CD14-positive monocyte (primary cell): ENCODE measurements around the gene PRKACA. TPM values are rescaled to one million over a fixed set of nuclear protein-coding genes. Genes with fewer than 3 reads are reported as not detected.
A peak's percentile ranks its signal among the peaks of the same experiment; 100 is the strongest.

Source experiments
- DNase-seq, 3 donors: peaks; one replicate each; pipeline ENCODE4 v3.0.0-alpha.2; 2011 to 2022
- H2AFZ ChIP-seq: 2 replicates; pipeline ENCODE4 v1.6.0; 2012; ENCODE audit warnings: mild to moderate bottlenecking, low read depth, low read length, inconsistent platforms; ENCODE audit not compliant: insufficient read depth, poor library complexity, severe bottlenecking
- H3K27ac ChIP-seq, 2 donors: 1 replicate in 1 of 2; 2 replicates in 1 of 2; pipeline ENCODE4 v1.5.1; 2012 to 2013; ENCODE audit warnings: low read length in 2 of 2, control low read depth in 1 of 2, inconsistent platforms in 1 of 2, low read depth in 1 of 2, mild to moderate bottlenecking in 1 of 2
- H3K27me3 ChIP-seq, 2 donors: one replicate each; pipeline versions ENCODE4 v1.6.0 to v1.6.1; 2011 to 2013; ENCODE audit warnings: low read length in 2 of 2; ENCODE audit not compliant: control insufficient read depth in 2 of 2, insufficient read depth in 2 of 2
- H3K36me3 ChIP-seq, 2 donors: replicated peaks in 1 of 2; 1 replicate in 1 of 2; 2 replicates in 1 of 2; pipeline versions ENCODE4 v1.5.1 to v1.6.1; 2012 to 2013; ENCODE audit warnings: low read length in 2 of 2, control low read depth in 1 of 2, inconsistent platforms in 1 of 2, mild to moderate bottlenecking in 1 of 2; ENCODE audit not compliant: insufficient read depth in 2 of 2, control insufficient read depth in 1 of 2
- H3K4me1 ChIP-seq, 2 donors: 1 replicate in 1 of 2; 2 replicates in 1 of 2; pipeline versions ENCODE4 v1.5.1 to v1.6.1; 2012 to 2013; ENCODE audit warnings: low read length in 2 of 2, control low read depth in 1 of 2, inconsistent platforms in 1 of 2, mild to moderate bottlenecking in 1 of 2, moderate library complexity in 1 of 2; ENCODE audit not compliant: insufficient read depth in 2 of 2, control insufficient read depth in 1 of 2
- H3K4me2 ChIP-seq: replicated peaks from 2 replicates; pipeline ENCODE3; 2012; ENCODE audit warnings: low read length, moderate library complexity, mild to moderate bottlenecking; ENCODE audit not compliant: poor library complexity, severe bottlenecking; ENCODE audit errors: extremely low read depth
- H3K4me3 ChIP-seq, 3 experiments: fragments of 200-600 bp in 1 of 3; sonication (generic) in 1 of 3; replicated peaks in 1 of 3; 1 replicate in 2 of 3; 2 replicates in 1 of 3; pipeline ENCODE4 v1.5.1; 2011 to 2013; ENCODE audit warnings: low read length in 3 of 3, mild to moderate bottlenecking in 3 of 3, control low read depth in 2 of 3, low read depth in 2 of 3, inconsistent platforms in 1 of 3, moderate library complexity in 1 of 3
- H3K79me2 ChIP-seq: 2 replicates; pipeline ENCODE4 v1.6.0; 2012; ENCODE audit warnings: mild to moderate bottlenecking, control low read depth, inconsistent platforms, low read length, moderate library complexity; ENCODE audit not compliant: insufficient read depth
- H3K9ac ChIP-seq: 2 replicates; pipeline ENCODE4 v1.6.0; 2017; ENCODE audit warnings: low read length, mild to moderate bottlenecking; ENCODE audit not compliant: insufficient read depth, poor library complexity, severe bottlenecking
- H3K9me3 ChIP-seq, 2 donors: replicated peaks in 1 of 2; 1 replicate in 1 of 2; 2 replicates in 1 of 2; pipeline versions ENCODE4 v1.5.1 to v1.6.1; 2012 to 2013; ENCODE audit warnings: low read length in 2 of 2, control low read depth in 1 of 2; ENCODE audit not compliant: control insufficient read depth in 1 of 2, insufficient read depth in 1 of 2
- H4K20me1 ChIP-seq: 2 replicates; pipeline ENCODE4 v1.6.0; 2012; ENCODE audit warnings: mild to moderate bottlenecking, low read length, control low read depth, moderate library complexity; ENCODE audit not compliant: insufficient read depth
- H3K27ac Mint-ChIP-seq, 7 donors: one replicate each; pipeline ENCODE4 v1.8.0; 2020; ENCODE audit warnings: mild to moderate bottlenecking in 7 of 7, mixed read lengths in 7 of 7, moderate library complexity in 6 of 7, inconsistent platforms in 2 of 7
- H3K27me3 Mint-ChIP-seq, 3 donors: one replicate each; pipeline ENCODE4 v1.8.0; 2021 to 2022; ENCODE audit warnings: low read depth in 3 of 3, mild to moderate bottlenecking in 3 of 3, mixed read lengths in 3 of 3, moderate library complexity in 3 of 3, inconsistent platforms in 1 of 3
- H3K36me3 Mint-ChIP-seq, 2 donors: one replicate each; pipeline ENCODE4 v1.8.0; 2020; ENCODE audit warnings: mixed read lengths in 2 of 2, inconsistent platforms in 1 of 2, mild to moderate bottlenecking in 1 of 2
- H3K4me1 Mint-ChIP-seq: one replicate; pipeline ENCODE4 v1.8.0; 2020; ENCODE audit warnings: mild to moderate bottlenecking, mixed read lengths
- H3K4me3 Mint-ChIP-seq, 2 donors: one replicate each; pipeline ENCODE4 v1.8.0; 2020; ENCODE audit warnings: mild to moderate bottlenecking in 2 of 2, mixed read lengths in 2 of 2, moderate library complexity in 1 of 2
- H3K9me3 Mint-ChIP-seq, 7 donors: one replicate each; pipeline ENCODE4 v1.8.0; 2020 to 2022; ENCODE audit warnings: mixed read lengths in 7 of 7, mild to moderate bottlenecking in 6 of 7, moderate library complexity in 6 of 7, inconsistent platforms in 2 of 7
- WGBS: methylation state at CpG from one replicate; pipeline ENCODE4 v1.1.5; 2013; ENCODE audit warnings: missing lambda C conversion rate; ENCODE audit not compliant: insufficient coverage; 5-methylcytosine and 5-hydroxymethylcytosine counted together
- intact Hi-C, 2 donors: fragments of 100-400 bp; cut with micrococcal nuclease; formaldehyde crosslinking; loops; one replicate each; pipeline versions ENCODE4 v1.15.0 to v1.15.1; 2023
- polyA plus RNA-seq, 3 donors: library from polyadenylated mRNA; depleted of rRNA in 1 of 3; unstranded in 2 of 3; stranded (reverse) in 1 of 3; fragments of 300-500 nt in 2 of 3; fragments of >200 nt in 1 of 3; fragmentation: Illumina TruSeq in 2 of 3; gene quantifications; 1 replicate in 2 of 3; 2 replicates in 1 of 3; pipeline ENCODE4 v1.2.3, GENCODE V29; 2012 to 2021
- TF ChIP-seq, protein P1 (sequence below): fragments of 200-600 bp; IDR thresholded peaks from one replicate; pipeline ENCODE4 v1.8.0; 2022; ENCODE audit warnings: antibody characterized with exemption, mild to moderate bottlenecking

PRKACA gene
- polyA plus RNA-seq, 3 donors: 2.0 to 231 (median 3.8) TPM

DNA sequence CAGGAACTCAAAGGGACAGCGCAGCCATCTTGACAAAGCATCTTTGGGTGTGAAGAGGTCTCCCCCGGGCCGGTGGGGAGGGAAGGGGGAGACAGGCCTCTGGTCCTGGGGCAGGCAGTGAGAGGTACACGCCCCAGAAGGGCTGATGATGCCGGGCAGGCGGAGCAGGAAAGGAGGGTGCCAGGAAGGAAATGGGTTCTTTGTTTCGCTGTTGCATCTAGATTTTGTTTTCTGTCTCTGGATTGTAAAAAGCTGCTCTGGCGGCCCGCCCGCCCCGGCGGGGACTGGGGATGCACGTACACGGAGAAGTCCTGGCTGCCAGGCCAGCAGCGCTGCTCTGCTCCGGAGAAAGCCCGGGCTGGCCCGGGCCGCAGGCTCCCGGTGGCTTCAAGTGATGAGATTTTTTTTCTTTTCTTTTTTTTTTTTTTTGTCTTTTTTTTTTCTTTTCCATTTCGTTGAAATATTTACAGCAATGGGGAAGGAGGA, 32.0 kb upstream of the PRKACA start:
- Histone ChIP-seq H3K9me3 (no peaks in the 10 kb centered on the region), H3K9ac (peak overlapping the region; percentile 48), H3K4me2 (peak overlapping the region; percentile 71), H3K4me1 (peaks cover 30 to 36% of the 10 kb centered on the region in 2 donors), H4K20me1 (peaks cover 68% of the 10 kb centered on the region), H3K27ac (peak overlapping the region; percentile 25 to 68), H3K4me3 (peak overlapping the region in 1 of 3 experiments; percentile 68), H3K79me2 (peaks cover 58% of the 10 kb centered on the region), H3K36me3 (peaks cover 0 to 13% of the 10 kb centered on the region in 2 donors), H2AFZ (peak overlapping the region; percentile 78), H3K27me3 (no peaks in the 10 kb centered on the region)
- Mint-ChIP-seq H3K4me1 (peaks cover 67% of the 10 kb centered on the region), H3K27ac (peak overlapping the region; percentile 70 to 92 (median 79)), H3K27me3 (peaks cover 0 to 5% (median 1%) of the 10 kb centered on the region in 3 donors), H3K9me3 (peaks cover 0 to 4% (median 0%) of the 10 kb centered on the region in 7 donors), H3K36me3 (peaks cover 9 to 24% of the 10 kb centered on the region in 2 donors), H3K4me3 (peak overlapping the region; percentile 77 to 87)
- TF ChIP-seq, protein P1, sequence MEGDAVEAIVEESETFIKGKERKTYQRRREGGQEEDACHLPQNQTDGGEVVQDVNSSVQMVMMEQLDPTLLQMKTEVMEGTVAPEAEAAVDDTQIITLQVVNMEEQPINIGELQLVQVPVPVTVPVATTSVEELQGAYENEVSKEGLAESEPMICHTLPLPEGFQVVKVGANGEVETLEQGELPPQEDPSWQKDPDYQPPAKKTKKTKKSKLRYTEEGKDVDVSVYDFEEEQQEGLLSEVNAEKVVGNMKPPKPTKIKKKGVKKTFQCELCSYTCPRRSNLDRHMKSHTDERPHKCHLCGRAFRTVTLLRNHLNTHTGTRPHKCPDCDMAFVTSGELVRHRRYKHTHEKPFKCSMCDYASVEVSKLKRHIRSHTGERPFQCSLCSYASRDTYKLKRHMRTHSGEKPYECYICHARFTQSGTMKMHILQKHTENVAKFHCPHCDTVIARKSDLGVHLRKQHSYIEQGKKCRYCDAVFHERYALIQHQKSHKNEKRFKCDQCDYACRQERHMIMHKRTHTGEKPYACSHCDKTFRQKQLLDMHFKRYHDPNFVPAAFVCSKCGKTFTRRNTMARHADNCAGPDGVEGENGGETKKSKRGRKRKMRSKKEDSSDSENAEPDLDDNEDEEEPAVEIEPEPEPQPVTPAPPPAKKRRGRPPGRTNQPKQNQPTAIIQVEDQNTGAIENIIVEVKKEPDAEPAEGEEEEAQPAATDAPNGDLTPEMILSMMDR: no peak
- WGBS: 1% methylated on average over 12 of the region's 21 CpGs
- DNase-seq: peak; percentile 23 to 36 (median 28)
- intact Hi-C loops: loop anchor here in 1 of 2 donors (5.0 to 10.0 kb wide), 2 partner anchors 138 to 255 kb away; no protein-coding TSS in a partner anchor

DNA sequence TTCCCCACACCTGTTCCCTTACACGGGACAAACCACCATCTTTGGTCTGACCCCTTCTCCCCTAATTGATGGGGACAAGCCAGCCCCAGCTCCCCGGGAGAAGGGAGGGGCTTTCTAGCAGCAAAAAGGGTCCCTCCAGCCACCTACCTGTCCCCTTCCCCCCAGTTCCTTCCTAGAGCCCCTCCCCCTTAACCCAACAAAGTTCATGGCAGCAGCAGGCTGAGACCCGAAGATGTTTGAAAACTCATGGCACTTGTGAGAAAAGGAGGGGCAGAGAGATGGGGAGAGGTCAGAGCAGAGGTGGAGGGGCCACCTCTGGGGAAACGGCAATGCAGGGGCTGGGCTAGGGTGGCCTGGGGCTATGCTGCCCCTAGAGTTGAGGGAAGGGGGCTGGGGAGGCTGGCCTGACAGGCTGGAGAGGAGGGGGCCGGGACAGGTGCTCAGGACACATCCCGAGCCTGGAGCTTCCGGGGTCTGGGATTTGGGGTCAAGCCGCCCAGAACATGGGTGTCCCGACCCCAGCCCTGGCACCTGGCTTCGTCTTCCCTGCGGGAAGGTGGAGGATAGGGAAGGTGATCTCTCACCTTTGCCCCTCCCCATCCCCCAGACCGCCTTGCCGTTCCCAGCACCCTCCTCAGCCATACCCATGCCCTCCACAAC, 31.3 kb upstream of the PRKACA start:
- TF ChIP-seq, protein P1: no peak
- Histone ChIP-seq H3K4me2 (peak overlapping the region; percentile 71), H3K4me3 (peak overlapping the region in 1 of 3 experiments; percentile 68), H3K36me3 (peaks cover 0 to 13% of the 10 kb centered on the region in 2 donors), H3K27ac (peak overlapping the region; percentile 25 to 68), H3K9ac (peak overlapping the region; percentile 13), H4K20me1 (peaks cover 70% of the 10 kb centered on the region), H3K4me1 (peaks cover 30 to 36% of the 10 kb centered on the region in 2 donors), H3K79me2 (peaks cover 64% of the 10 kb centered on the region), H3K27me3 (no peaks in the 10 kb centered on the region), H3K9me3 (no peaks in the 10 kb centered on the region), H2AFZ (peak overlapping the region; percentile 78)
- Mint-ChIP-seq H3K27ac (peak overlapping the region in 6 of 7 donors; percentile 60 to 92 (median 82)), H3K36me3 (peaks cover 9 to 24% of the 10 kb centered on the region in 2 donors), H3K4me1 (peaks cover 64% of the 10 kb centered on the region), H3K9me3 (peaks cover 0 to 1% (median 0%) of the 10 kb centered on the region in 7 donors), H3K4me3 (peak overlapping the region; percentile 20 to 87), H3K27me3 (peaks cover 0 to 5% (median 1%) of the 10 kb centered on the region in 3 donors)
- no peak for DNase-seq
- intact Hi-C loops: loop anchor here in 1 of 2 donors (5.0 to 10.0 kb wide), 2 partner anchors 138 to 256 kb away; no protein-coding TSS in a partner anchor
- 31% methylated on average over 2 of the region's 13 CpGs for WGBS
